ENCODE results near the gene ID3. TPM values are rescaled to one million over a fixed set of nuclear protein-coding genes. Genes with fewer than 3 reads are reported as not detected.

ID3 gene
- total and polyA plus RNA-seq, 9 of the 15 experiments (the other 6 are each of a cell fraction or from before 2014, with no cell fraction given): 6.8 to 59.8 (median 23.5) TPM

- H3K27me3 ChIP-seq (ENCODE audit: control insufficient read depth in 2 of 2, insufficient read depth in 2 of 2, low read length in 2 of 2): peaks cover 0 to 5% of the 10 kb centered on the region in 2 experiments; a peak in 2 of 5 replicates
- in situ Hi-C loops (cut with MboI): no loop called here
- POLR2A ChIA-PET: interaction anchor here (0.6 to 3.7 kb wide), 6 partner anchors 22 to 85 kb away, joined by 3 to 25 read pairs (median 3); partner anchors contain the start of gene ID3
These were observed 38.5 kb upstream of the ID3 start for GRCh38 chr1:23597635-23598388.

More at GRCh38 chr1:23597635-23598388, 38.5 kb upstream of the ID3 start:
- Histone ChIP-seq H3K9me1 (ENCODE audit: control insufficient read depth, insufficient read depth, low read length) (no peaks in the 10 kb centered on the region), H2AFZ (ENCODE audit: low read depth, low read length) (peak overlapping the region; percentile 77), H4K20me1 (replicated peaks; ENCODE audit: control insufficient read depth, insufficient read depth, low read length) (no peaks in the 10 kb centered on the region), H3K9ac (ENCODE audit: insufficient read depth in 1 of 2, low read depth in 2 of 2, low read length in 2 of 2) (no peak overlapping the region; a peak in 1 of 4 replicates), H3K4me1 (replicated peaks in 1 of 2; ENCODE audit: control insufficient read depth in 2 of 2, insufficient read depth in 2 of 2, low read length in 2 of 2) (peaks cover 18 to 20% of the 10 kb centered on the region in 2 experiments), H3K27ac (ENCODE audit: extremely low read depth, low read depth, low read length) (peak overlapping the region; percentile 63), H3K9me3 (replicated peaks; ENCODE audit: control insufficient read depth, insufficient read depth, low read depth, low read length) (no peaks in the 10 kb centered on the region), H3K79me2 (ENCODE audit: control insufficient read depth, insufficient read depth, low read length) (no peaks in the 10 kb centered on the region), H3K4me3 (no peak overlapping the region), H3K4me2 (ENCODE audit: insufficient read depth, low read length) (0 out of 2 replicates have a peak overlapping the region, but pooled peaks have one; percentile 5), H3K36me3 (ENCODE audit: control insufficient read depth, insufficient read depth, low read length) (no peaks in the 10 kb centered on the region)
- intact Hi-C loops (cut with micrococcal nuclease): loop anchor here (5.0 kb wide), 1 partner anchor 41 kb away; the partner anchor contains the start of gene ID3
- DNase-seq (ENCODE audit: extremely low read depth in 1 of 4, low spot score in 3 of 4) (no peak), ATAC-seq (peak; percentile 5; the same call in 1 of the 3 replicates), FAIRE-seq (no peak)
- CTCF ChIA-PET (ENCODE audit: low intra/inter-chr PET ratio): no interaction called here
- 49% methylated on average over 4 of the region's 4 CpGs for WGBS (ENCODE audit: insufficient coverage, low coverage, missing lambda C conversion rate)
- no TSS peak for BruUV-seq (replicated peaks)
- TF ChIP-seq EGR1 (conservative IDR thresholded peaks at IDR 0.05) (no peak), MAFG (tag; conservative IDR thresholded peaks at IDR 0.05) (peak; percentile 83), DEAF1 (CRISPR knock-in tag; IDR thresholded peaks at IDR 0.05) (0 out of 2 replicates have a peak, but pooled peaks have one; percentile 27), C11orf30 (IDR thresholded peaks at IDR 0.05; ENCODE audit: low read depth) (peak; percentile 93), ZNF589 (CRISPR knock-in tag; IDR thresholded peaks at IDR 0.05; ENCODE audit: low read depth) (0 out of 2 replicates have a peak, but pooled peaks have one; percentile 7), ZSCAN32 (CRISPR knock-in tag; IDR thresholded peaks at IDR 0.05) (no peak), MAFF (IDR thresholded peaks at IDR 0.05; ENCODE audit: low read length) (peak; percentile 87), ZNF133 (CRISPR knock-in tag; IDR thresholded peaks at IDR 0.05) (no peak), ZNF316 (IDR thresholded peaks at IDR 0.05) (peak; percentile 96), MAFK (IDR thresholded peaks at IDR 0.05; ENCODE audit: low read length) (peak; percentile 89), ELF1 (tag; IDR thresholded peaks at IDR 0.05) (0 out of 2 replicates have a peak, but pooled peaks have one; percentile 17), CREB3 (tag; conservative IDR thresholded peaks at IDR 0.05; ENCODE audit: low read depth) (0 out of 2 replicates have a peak, but pooled peaks have one; percentile 20)
